GM12878 (cell line): ENCODE measurements around the gene RAPGEF4.

Experiments
- CBX5 ChIP-seq: sonication (generic); IDR thresholded peaks from 2 replicates; pipeline ENCODE4 v1.6.1; 2016; ENCODE audit warnings: low read depth, moderate library complexity, mild to moderate bottlenecking, inconsistent platforms
- CHD2 ChIP-seq: IDR thresholded peaks from 2 replicates; pipeline ENCODE4 v1.6.1; 2011; ENCODE audit warnings: low read depth, low read length, improper control_type of control experiment, borderline replicate concordance
- CREB1 ChIP-seq: IDR thresholded peaks from 2 replicates; pipeline ENCODE4 v1.6.1; 2012; ENCODE audit warnings: low read depth, mild to moderate bottlenecking, inconsistent platforms
- EZH2 ChIP-seq: IDR thresholded peaks from 2 replicates; pipeline ENCODE4 v1.6.1; 2012; ENCODE audit warnings: low read depth, mild to moderate bottlenecking, control low read depth, inconsistent platforms, low read length, borderline replicate concordance; ENCODE audit not compliant: control insufficient read depth
- FOS ChIP-seq: IDR thresholded peaks from 3 replicates; pipeline ENCODE4 v1.6.1; 2011; ENCODE audit warnings: borderline replicate concordance; ENCODE audit not compliant: insufficient read length; ENCODE audit errors: extremely low read depth
- RELA ChIP-seq: fragments of 450-650 bp; IDR thresholded peaks from 2 replicates; pipeline ENCODE4 v1.8.0; 2014; ENCODE audit warnings: borderline replicate concordance; ENCODE audit not compliant: partially characterized antibody
- SMC3 ChIP-seq: IDR thresholded peaks from 2 replicates; pipeline ENCODE4 v1.6.1; 2011; ENCODE audit warnings: low read length, improper control_type of control experiment, borderline replicate concordance
- SP1 ChIP-seq: IDR thresholded peaks from one replicate; pipeline ENCODE4 v1.6.1; 2011; ENCODE audit warnings: low read depth, low read length
- TF ChIP-seq, protein P1 (sequence below): IDR thresholded peaks from 2 replicates; pipeline ENCODE4 v1.6.1; 2012; ENCODE audit warnings: low read depth, low read length, improper control_type of control experiment
- TF ChIP-seq, protein P2 (sequence below), 3 experiments: IDR thresholded peaks in 2 of 3; conservative IDR thresholded peaks in 1 of 3; 2 replicates each; pipeline ENCODE4 v1.5.1; 2011; ENCODE audit warnings: low read depth in 3 of 3, low read length in 3 of 3, mild to moderate bottlenecking in 3 of 3, control low read depth in 2 of 3, moderate library complexity in 2 of 3, inconsistent platforms in 1 of 3, mixed read lengths in 1 of 3; ENCODE audit not compliant: control insufficient read depth in 2 of 3, insufficient read depth in 1 of 3; ENCODE audit errors: extremely low read depth in 1 of 3
- TF ChIP-seq, protein P3 (sequence below): IDR thresholded peaks from 2 replicates; pipeline ENCODE4 v1.6.1; 2012; ENCODE audit warnings: mild to moderate bottlenecking, low read depth, low read length

DNA sequence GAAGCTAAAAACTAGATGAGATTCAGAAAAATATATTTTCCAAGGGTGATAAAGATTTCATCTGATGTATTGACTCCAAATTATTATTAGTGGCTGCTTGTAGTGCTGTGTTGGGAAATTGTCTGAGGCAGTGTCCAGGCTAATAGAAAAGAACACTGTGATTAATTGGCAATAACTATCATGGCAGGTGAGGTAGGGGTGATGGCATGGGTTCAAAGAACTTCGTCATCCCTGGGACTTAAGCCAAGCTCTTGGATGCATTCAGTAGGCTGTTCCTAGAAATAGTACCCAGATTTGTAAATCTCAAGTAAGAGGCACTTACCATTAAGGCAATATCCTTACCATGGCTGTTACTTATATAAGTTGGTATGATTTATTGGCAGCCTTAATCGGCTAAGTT lies 13.2 kb upstream of the RAPGEF4 start:
- TF ChIP-seq, protein P1, sequence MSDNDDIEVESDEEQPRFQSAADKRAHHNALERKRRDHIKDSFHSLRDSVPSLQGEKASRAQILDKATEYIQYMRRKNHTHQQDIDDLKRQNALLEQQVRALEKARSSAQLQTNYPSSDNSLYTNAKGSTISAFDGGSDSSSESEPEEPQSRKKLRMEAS = no peak
- TF ChIP-seq SP1 = no peak
- TF ChIP-seq EZH2 = no peak
- TF ChIP-seq, protein P2, sequence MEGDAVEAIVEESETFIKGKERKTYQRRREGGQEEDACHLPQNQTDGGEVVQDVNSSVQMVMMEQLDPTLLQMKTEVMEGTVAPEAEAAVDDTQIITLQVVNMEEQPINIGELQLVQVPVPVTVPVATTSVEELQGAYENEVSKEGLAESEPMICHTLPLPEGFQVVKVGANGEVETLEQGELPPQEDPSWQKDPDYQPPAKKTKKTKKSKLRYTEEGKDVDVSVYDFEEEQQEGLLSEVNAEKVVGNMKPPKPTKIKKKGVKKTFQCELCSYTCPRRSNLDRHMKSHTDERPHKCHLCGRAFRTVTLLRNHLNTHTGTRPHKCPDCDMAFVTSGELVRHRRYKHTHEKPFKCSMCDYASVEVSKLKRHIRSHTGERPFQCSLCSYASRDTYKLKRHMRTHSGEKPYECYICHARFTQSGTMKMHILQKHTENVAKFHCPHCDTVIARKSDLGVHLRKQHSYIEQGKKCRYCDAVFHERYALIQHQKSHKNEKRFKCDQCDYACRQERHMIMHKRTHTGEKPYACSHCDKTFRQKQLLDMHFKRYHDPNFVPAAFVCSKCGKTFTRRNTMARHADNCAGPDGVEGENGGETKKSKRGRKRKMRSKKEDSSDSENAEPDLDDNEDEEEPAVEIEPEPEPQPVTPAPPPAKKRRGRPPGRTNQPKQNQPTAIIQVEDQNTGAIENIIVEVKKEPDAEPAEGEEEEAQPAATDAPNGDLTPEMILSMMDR (IDR thresholded peaks at IDR 0.05 in 2 of 3, conservative IDR thresholded peaks at IDR 0.05 in 1 of 3; ENCODE audit: control insufficient read depth in 2 of 3, extremely low read depth in 1 of 3, insufficient read depth in 1 of 3, low read depth in 3 of 3, low read length in 3 of 3) = no peak
- TF ChIP-seq SMC3 = no peak
- no peak for TF ChIP-seq CHD2
- no peak for TF ChIP-seq CREB1
- TF ChIP-seq FOS = no peak
- TF ChIP-seq, protein P3, sequence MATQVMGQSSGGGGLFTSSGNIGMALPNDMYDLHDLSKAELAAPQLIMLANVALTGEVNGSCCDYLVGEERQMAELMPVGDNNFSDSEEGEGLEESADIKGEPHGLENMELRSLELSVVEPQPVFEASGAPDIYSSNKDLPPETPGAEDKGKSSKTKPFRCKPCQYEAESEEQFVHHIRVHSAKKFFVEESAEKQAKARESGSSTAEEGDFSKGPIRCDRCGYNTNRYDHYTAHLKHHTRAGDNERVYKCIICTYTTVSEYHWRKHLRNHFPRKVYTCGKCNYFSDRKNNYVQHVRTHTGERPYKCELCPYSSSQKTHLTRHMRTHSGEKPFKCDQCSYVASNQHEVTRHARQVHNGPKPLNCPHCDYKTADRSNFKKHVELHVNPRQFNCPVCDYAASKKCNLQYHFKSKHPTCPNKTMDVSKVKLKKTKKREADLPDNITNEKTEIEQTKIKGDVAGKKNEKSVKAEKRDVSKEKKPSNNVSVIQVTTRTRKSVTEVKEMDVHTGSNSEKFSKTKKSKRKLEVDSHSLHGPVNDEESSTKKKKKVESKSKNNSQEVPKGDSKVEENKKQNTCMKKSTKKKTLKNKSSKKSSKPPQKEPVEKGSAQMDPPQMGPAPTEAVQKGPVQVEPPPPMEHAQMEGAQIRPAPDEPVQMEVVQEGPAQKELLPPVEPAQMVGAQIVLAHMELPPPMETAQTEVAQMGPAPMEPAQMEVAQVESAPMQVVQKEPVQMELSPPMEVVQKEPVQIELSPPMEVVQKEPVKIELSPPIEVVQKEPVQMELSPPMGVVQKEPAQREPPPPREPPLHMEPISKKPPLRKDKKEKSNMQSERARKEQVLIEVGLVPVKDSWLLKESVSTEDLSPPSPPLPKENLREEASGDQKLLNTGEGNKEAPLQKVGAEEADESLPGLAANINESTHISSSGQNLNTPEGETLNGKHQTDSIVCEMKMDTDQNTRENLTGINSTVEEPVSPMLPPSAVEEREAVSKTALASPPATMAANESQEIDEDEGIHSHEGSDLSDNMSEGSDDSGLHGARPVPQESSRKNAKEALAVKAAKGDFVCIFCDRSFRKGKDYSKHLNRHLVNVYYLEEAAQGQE = no peak
- TF ChIP-seq CBX5 = no peak
- no peak for TF ChIP-seq RELA
